Left forelimb (tissue), 1 donor: ENCODE results near the gene HOXD10.

Experiments
- DNase-seq: peaks from one replicate; pipeline ENCODE4 v3.0.0-alpha.2; 2018; ENCODE audit warnings: low spot score

Gene HOXD10

GRCh38 chr2:176096243-176096985 is 20.2 kb upstream of the HOXD10 start:
- no peak for DNase-seq

GRCh38 chr2:176096986-176097819 is 19.4 kb upstream of the HOXD10 start:
- DNase-seq = peak; percentile 82

GRCh38 chr2:176097820-176098365 is 18.7 kb upstream of the HOXD10 start:
- no peak for DNase-seq

GRCh38 chr2:176098366-176099158 is 18.0 kb upstream of the HOXD10 start:
- peak; percentile 69 for DNase-seq

GRCh38 chr2:176099159-176099727 is 17.3 kb upstream of the HOXD10 start:
- peak; percentile 70 for DNase-seq

- DNase-seq = peak; percentile 72
Measured at GRCh38 chr2:176099728-176100546, 16.6 kb upstream of the HOXD10 start, which contains the start of gene HOXD12. HOXD12 (plus strand) TSS chr2:176099795; CDS start chr2:176099802, 7 bp downstream.

GRCh38 chr2:176100547-176101140 is 15.9 kb upstream of the HOXD10 start:
- DNase-seq = peak; percentile 65

- no peak for DNase-seq
Measured at GRCh38 chr2:176101216-176101830, 15.3 kb upstream of the HOXD10 start.

- no peak for DNase-seq
Measured at GRCh38 chr2:176101842-176102241, 14.7 kb upstream of the HOXD10 start.

GRCh38 chr2:176102309-176102866 is 14.2 kb upstream of the HOXD10 start:
- no peak for DNase-seq

GRCh38 chr2:176103194-176103593 is 13.4 kb upstream of the HOXD10 start:
- DNase-seq = no peak

GRCh38 chr2:176103742-176104315 is 12.7 kb upstream of the HOXD10 start:
- DNase-seq = no peak

- no peak for DNase-seq
Measured at GRCh38 chr2:176104316-176105077, 12.1 kb upstream of the HOXD10 start.

- DNase-seq = no peak
Measured at GRCh38 chr2:176105078-176105729, 11.4 kb upstream of the HOXD10 start.

GRCh38 chr2:176105730-176106580 is 10.6 kb upstream of the HOXD10 start:
- DNase-seq = no peak

GRCh38 chr2:176106581-176107539 is 9.7 kb upstream of the HOXD10 start, which contains the start of gene HOXD11:
HOXD11 (plus strand) TSS chr2:176107280; CDS start chr2:176107356, 76 bp downstream.
- no peak for DNase-seq
